AG04449 (cell line): ENCODE data around the gene CDK14.

ENCODE experiments used
- CTCF ChIA-PET: fragments of 350-600 bp; formaldehyde crosslinking; extraction: SDS; loops from one replicate; lab custom pipeline; 2021; ENCODE audit warnings: antibody characterized with exemption; lab: Yijun Ruan, JAX
- POLR2A ChIA-PET: fragments of 400-600, 350-600 bp; formaldehyde crosslinking; extraction: SDS; loops from one replicate; lab custom pipeline; 2020; ENCODE audit warnings: antibody characterized with exemption, inconsistent platforms; lab: Yijun Ruan, JAX
- DNase-seq: peaks from one replicate; pipeline ENCODE4 v3.0.0-alpha.2; 2010; ENCODE audit warnings: low read depth, low spot score
- H3K4me3 ChIP-seq: 2 replicates; pipeline ENCODE4 v1.5.1; 2011; ENCODE audit warnings: low read depth, mild to moderate bottlenecking, control low read depth, low read length
- CTCF ChIP-seq: IDR thresholded peaks from one replicate; pipeline ENCODE4 v1.5.1; 2011; ENCODE audit warnings: mild to moderate bottlenecking, moderate library complexity, low read length, control low read depth, inconsistent platforms; ENCODE audit not compliant: insufficient read depth; ENCODE audit errors: missing control alignments

CDK14 gene

GRCh38 chr7:91090684-91091083, 494.6 kb downstream of the CDK14 start:
- POLR2A ChIA-PET: no interaction called here
- CTCF ChIA-PET: interaction anchor here (0.6 to 2.7 kb wide), 23 partner anchors 8 to 694 kb away, joined by 3 to 15 read pairs (median 4); no protein-coding TSS in a partner anchor
- no peak for DNase-seq
- no peak for TF ChIP-seq CTCF
- H3K4me3 ChIP-seq: no peak overlapping the region

GRCh38 chr7:91091631-91092030, 495.5 kb downstream of the CDK14 start:
- no peak for TF ChIP-seq CTCF
- POLR2A ChIA-PET: no interaction called here
- H3K4me3 ChIP-seq: no peak overlapping the region
- no peak for DNase-seq
- CTCF ChIA-PET: interaction anchor here (0.7 to 2.7 kb wide), 4 partner anchors 9 to 159 kb away, joined by 3 to 7 read pairs (median 4); no protein-coding TSS in a partner anchor

- no peak overlapping the region for H3K4me3 ChIP-seq
- DNase-seq: no peak
- no peak for TF ChIP-seq CTCF
- ChIA-PET CTCF (interaction anchor here (0.9 kb wide), 1 partner anchor 10 kb away, joined by 3 read pairs; no protein-coding TSS in a partner anchor), POLR2A (no interaction called here)
Observed at GRCh38 chr7:91093181-91093580, 497.1 kb downstream of the CDK14 start.

- CTCF ChIA-PET: interaction anchor here (1.0 to 4.7 kb wide), 2 partner anchors 9 to 15 kb away, joined by 4 to 14 read pairs; no protein-coding TSS in a partner anchor
- POLR2A ChIA-PET: no interaction called here
- no peak overlapping the region for H3K4me3 ChIP-seq
- peak; percentile 29 for DNase-seq
- no peak for TF ChIP-seq CTCF
Observed at GRCh38 chr7:91098566-91098965, 502.4 kb downstream of the CDK14 start.

- ChIA-PET CTCF (no interaction called here), POLR2A (no interaction called here)
- no peak for DNase-seq
- TF ChIP-seq CTCF: no peak
- H3K4me3 ChIP-seq: no peak overlapping the region
Observed at GRCh38 chr7:91103363-91103762, 507.2 kb downstream of the CDK14 start.

- no peak overlapping the region for H3K4me3 ChIP-seq
- POLR2A ChIA-PET: no interaction called here
- CTCF ChIA-PET: no interaction called here
- no peak for TF ChIP-seq CTCF
- DNase-seq: no peak
Observed at GRCh38 chr7:91107460-91107859, 511.3 kb downstream of the CDK14 start.
